Endothelial cell of umbilical vein (primary cell): Measurements from ENCODE around the gene TBC1D30. TPM values are rescaled to one million over a fixed set of nuclear protein-coding genes. Genes with fewer than 3 reads are reported as not detected.

Experiments
- BruUV-seq: library from RNA; stranded (reverse); fragments of 400-500 nt; replicated peaks from 2 replicates; lab custom pipeline; 2021; lab: Mats Ljungman, UMichigan
- CTCF ChIA-PET: fragments of 300-600, 350-600 bp; sonication (Branson Sonifier 250); formaldehyde crosslinking; loops from one replicate; lab custom pipeline; 2021; ENCODE audit warnings: antibody characterized with exemption, inconsistent platforms; lab: Charles Lee
- POLR2A ChIA-PET: fragments of 300-600, 350-600 bp; sonication (Branson Sonifier 250); formaldehyde crosslinking; loops from one replicate; lab custom pipeline; 2021; ENCODE audit warnings: antibody characterized with exemption, inconsistent platforms; lab: Charles Lee
- DNase-seq: peaks from one replicate; pipeline ENCODE4 v3.0.0-alpha.2; 2011; ENCODE audit warnings: low read depth, low spot score
- FAIRE-seq: peaks from 2 replicates; lab custom pipeline; 2011; peaks lifted over from hg19 to GRCh38; lab: Jason Lieb, UNC
- H2AFZ ChIP-seq: 2 replicates; pipeline ENCODE4 v1.6.0; 2012; ENCODE audit warnings: low read depth, low read length, control low read depth, inconsistent platforms
- H3K27ac ChIP-seq: 2 replicates; pipeline ENCODE4 v1.5.1; 2011; ENCODE audit warnings: low read depth, mild to moderate bottlenecking, control low read depth, low read length, moderate library complexity; ENCODE audit not compliant: insufficient read depth
- H3K27me3 ChIP-seq, 2 experiments: 2 replicates each; pipeline versions ENCODE4 v1.6.0 to v1.6.1; 2011; ENCODE audit warnings: low read length in 2 of 2, mixed read lengths in 1 of 2; ENCODE audit not compliant: control insufficient read depth in 2 of 2, insufficient read depth in 2 of 2
- H3K36me3 ChIP-seq, 2 experiments: 2 replicates in 1 of 2; 3 replicates in 1 of 2; pipeline ENCODE4 v1.5.1; 2011; ENCODE audit warnings: low read length in 2 of 2, mild to moderate bottlenecking in 1 of 2, moderate library complexity in 1 of 2; ENCODE audit not compliant: control insufficient read depth in 2 of 2, insufficient read depth in 2 of 2; ENCODE audit errors: extremely low read depth in 1 of 2
- H3K4me1 ChIP-seq: 3 replicates; pipeline ENCODE4 v1.5.1; 2011; ENCODE audit warnings: mild to moderate bottlenecking, low read length; ENCODE audit not compliant: control insufficient read depth, insufficient read depth; ENCODE audit errors: extremely low read depth
- H3K4me2 ChIP-seq: 2 replicates; pipeline ENCODE4 v1.6.1; 2011; ENCODE audit warnings: low read length, control low read depth, mixed read lengths; ENCODE audit not compliant: insufficient read depth
- H3K4me3 ChIP-seq, 3 experiments: fragments of 200-600 bp in 1 of 3; sonication (generic), shearing (Covaris generic) in 1 of 3; replicated peaks in 1 of 3; 2 replicates each; pipeline ENCODE4 v1.5.1; 2011 to 2016; ENCODE audit warnings: control low read depth in 3 of 3, low read length in 3 of 3, mild to moderate bottlenecking in 2 of 3, inconsistent platforms in 1 of 3, low read depth in 1 of 3, moderate library complexity in 1 of 3; ENCODE audit not compliant: insufficient read depth in 1 of 3
- H3K79me2 ChIP-seq: 2 replicates; pipeline ENCODE4 v1.6.0; 2012; ENCODE audit warnings: low read length, inconsistent platforms; ENCODE audit not compliant: control insufficient read depth, insufficient read depth
- H3K9ac ChIP-seq: replicated peaks from 2 replicates; pipeline ENCODE3; 2011; ENCODE audit warnings: low read length, control low read depth; ENCODE audit not compliant: insufficient read depth; ENCODE audit errors: extremely low read depth
- H3K9me1 ChIP-seq: replicated peaks from 3 replicates; pipeline ENCODE4 v1.6.0; 2011; ENCODE audit warnings: mild to moderate bottlenecking, low read length; ENCODE audit not compliant: control insufficient read depth, insufficient read depth; ENCODE audit errors: extremely low read depth
- H3K9me3 ChIP-seq: replicated peaks from 2 replicates; pipeline ENCODE4 v1.5.1; 2012; ENCODE audit warnings: low read length, inconsistent platforms; ENCODE audit not compliant: control insufficient read depth, insufficient read depth
- H4K20me1 ChIP-seq: replicated peaks from 2 replicates; pipeline ENCODE3; 2011; ENCODE audit warnings: mild to moderate bottlenecking, low read length; ENCODE audit not compliant: control insufficient read depth, insufficient read depth; ENCODE audit errors: extremely low read depth
- EZH2 ChIP-seq: IDR thresholded peaks from 2 replicates; pipeline ENCODE4 v1.6.1; 2012; ENCODE audit warnings: borderline replicate concordance, low read depth, mild to moderate bottlenecking, moderate library complexity, low read length, inconsistent platforms; ENCODE audit not compliant: severe bottlenecking
- FOS ChIP-seq: IDR thresholded peaks from 2 replicates; pipeline ENCODE4 v1.6.1; 2011; ENCODE audit warnings: mild to moderate bottlenecking, low read length, moderate library complexity, borderline replicate concordance; ENCODE audit not compliant: insufficient read depth
- JUN ChIP-seq: IDR thresholded peaks from 2 replicates; pipeline ENCODE4 v1.6.1; 2011; ENCODE audit warnings: borderline replicate concordance, low read depth; ENCODE audit not compliant: insufficient read length, insufficient read depth
- MYC ChIP-seq: IDR thresholded peaks from one replicate; pipeline ENCODE4 v1.6.1; 2011; ENCODE audit warnings: mild to moderate bottlenecking, low read depth, low read length
- POLR2AphosphoS5 ChIP-seq: IDR thresholded peaks from 2 replicates; pipeline ENCODE4 v1.6.1; 2012; ENCODE audit warnings: low read depth, mild to moderate bottlenecking, control low read depth, low read length, moderate library complexity; ENCODE audit not compliant: insufficient read depth
- dilution Hi-C: fragments of 300-500 bp; cut with MboI; formaldehyde crosslinking; loops from one replicate; pipeline ENCODE4 v1.15.0; 2019; ENCODE audit warnings: low sequenced_read_pairs; ENCODE audit not compliant: extremely low pct_ligation_motif_present
- intact Hi-C: fragments of 100-400 bp; cut with micrococcal nuclease; formaldehyde crosslinking; loops from one replicate; pipeline ENCODE4 v1.10.0; 2022
- polyA plus RNA-seq, 4 experiments: library from polyadenylated mRNA; depleted of rRNA in 3 of 4; stranded (reverse) in 3 of 4; unstranded in 1 of 4; fragments of >200 nt; gene quantifications; 2 replicates each; pipeline versions ENCODE4 v1.2.1 to v1.2.3, GENCODE V29; 2011 to 2012; ENCODE audit warnings: missing spikeins in 1 of 4
- total RNA-seq: library from RNA; stranded (reverse); gene quantifications from 2 replicates; pipeline ENCODE4 v1.2.3, GENCODE V29; 2021
- TF ChIP-seq, protein P1 (sequence below): IDR thresholded peaks from 2 replicates; pipeline ENCODE4 v1.6.1; 2011; ENCODE audit not compliant: insufficient read depth, insufficient read length
- TF ChIP-seq, protein P2 (sequence below), 2 donors: IDR thresholded peaks; 1 replicate in 1 of 2; 2 replicates in 1 of 2; pipeline ENCODE4 v1.5.1; 2011; ENCODE audit warnings: low read length in 2 of 2, mild to moderate bottlenecking in 2 of 2, moderate library complexity in 2 of 2, control low read depth in 1 of 2, inconsistent platforms in 1 of 2, low read depth in 1 of 2; ENCODE audit not compliant: insufficient read depth in 1 of 2; ENCODE audit errors: extremely low read depth in 1 of 2

The TBC1D30 gene
- total and polyA plus RNA-seq, 2 donors (not counting 3 experiments of a cell fraction or from before 2014, with no cell fraction given), result 4.4 to 7.6 TPM

DNA sequence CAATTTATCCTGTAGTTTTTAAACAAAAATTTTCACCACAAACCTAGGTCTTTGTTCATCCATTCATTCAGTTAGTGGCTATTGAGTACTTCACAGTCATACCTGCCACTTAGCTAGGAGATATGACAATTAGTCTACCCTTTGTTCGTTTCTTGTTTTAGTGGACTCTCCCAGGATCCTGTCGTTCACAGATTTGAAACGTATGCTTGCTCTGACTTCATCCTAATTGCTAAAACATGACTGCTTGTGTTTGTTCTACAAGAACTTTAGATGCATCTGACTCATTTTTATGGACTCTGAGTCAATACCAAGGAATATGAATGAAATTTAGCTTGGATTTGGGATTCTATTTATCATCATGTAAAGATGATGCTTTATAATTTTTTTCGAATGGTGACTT lies 69.5 kb downstream of the TBC1D30 start:
- Histone ChIP-seq H3K27me3 (no peaks in the 10 kb centered on the region), H3K27ac (no peak overlapping the region), H3K4me3 (no peak overlapping the region), H3K79me2 (no peaks in the 10 kb centered on the region), H2AFZ (no peak overlapping the region), H3K9ac (no peak overlapping the region), H4K20me1 (no peaks in the 10 kb centered on the region), H3K36me3 (no peaks in the 10 kb centered on the region), H3K4me2 (peak overlapping the region; percentile 59), H3K9me1 (no peaks in the 10 kb centered on the region), H3K9me3 (no peaks in the 10 kb centered on the region), H3K4me1 (peaks cover 34% of the 10 kb centered on the region)
- intact Hi-C loops, result loop anchor here (5.0 to 10.0 kb wide), 3 partner anchors 388 to 1513 kb away; no protein-coding TSS in a partner anchor
- TF ChIP-seq POLR2AphosphoS5, result no peak
- TF ChIP-seq, protein P1, sequence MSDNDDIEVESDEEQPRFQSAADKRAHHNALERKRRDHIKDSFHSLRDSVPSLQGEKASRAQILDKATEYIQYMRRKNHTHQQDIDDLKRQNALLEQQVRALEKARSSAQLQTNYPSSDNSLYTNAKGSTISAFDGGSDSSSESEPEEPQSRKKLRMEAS, result no peak
- no peak for TF ChIP-seq EZH2
- no peak for TF ChIP-seq MYC
- peak; percentile 28 for TF ChIP-seq JUN
- peak; percentile 63 for TF ChIP-seq FOS
- TF ChIP-seq, protein P2, sequence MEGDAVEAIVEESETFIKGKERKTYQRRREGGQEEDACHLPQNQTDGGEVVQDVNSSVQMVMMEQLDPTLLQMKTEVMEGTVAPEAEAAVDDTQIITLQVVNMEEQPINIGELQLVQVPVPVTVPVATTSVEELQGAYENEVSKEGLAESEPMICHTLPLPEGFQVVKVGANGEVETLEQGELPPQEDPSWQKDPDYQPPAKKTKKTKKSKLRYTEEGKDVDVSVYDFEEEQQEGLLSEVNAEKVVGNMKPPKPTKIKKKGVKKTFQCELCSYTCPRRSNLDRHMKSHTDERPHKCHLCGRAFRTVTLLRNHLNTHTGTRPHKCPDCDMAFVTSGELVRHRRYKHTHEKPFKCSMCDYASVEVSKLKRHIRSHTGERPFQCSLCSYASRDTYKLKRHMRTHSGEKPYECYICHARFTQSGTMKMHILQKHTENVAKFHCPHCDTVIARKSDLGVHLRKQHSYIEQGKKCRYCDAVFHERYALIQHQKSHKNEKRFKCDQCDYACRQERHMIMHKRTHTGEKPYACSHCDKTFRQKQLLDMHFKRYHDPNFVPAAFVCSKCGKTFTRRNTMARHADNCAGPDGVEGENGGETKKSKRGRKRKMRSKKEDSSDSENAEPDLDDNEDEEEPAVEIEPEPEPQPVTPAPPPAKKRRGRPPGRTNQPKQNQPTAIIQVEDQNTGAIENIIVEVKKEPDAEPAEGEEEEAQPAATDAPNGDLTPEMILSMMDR (IDR thresholded peaks at IDR 0.05; ENCODE audit: extremely low read depth in 1 of 2, insufficient read depth in 1 of 2, low read depth in 1 of 2, low read length in 2 of 2), result no peak
- BruUV-seq, result no TSS peak
- dilution Hi-C loops, result no loop called here
- DNase-seq, result peak; percentile 39
- ChIA-PET CTCF (interaction anchor here (1.2 to 6.6 kb wide), 6 partner anchors 10 to 339 kb away, joined by 3 to 116 read pairs (median 28); partner anchors contain the start of gene WIF1), POLR2A (no interaction called here)
- no peak for FAIRE-seq
